Measurements from ENCODE around the gene PPP6R2. TPM values are rescaled to one million over a fixed set of nuclear protein-coding genes. Genes with fewer than 3 reads are reported as not detected.

PPP6R2 gene
- total and polyA plus RNA-seq, 2 of the 4 experiments (the other 2 are of a cell fraction), result 49.2 to 51.6 TPM

- H4K20me1 ChIP-seq (ENCODE audit: insufficient read depth, low read length), result peaks cover 13% of the 10 kb centered on the region
- no peaks in the 10 kb centered on the region for H3K9me1 ChIP-seq (ENCODE audit: insufficient read depth, low read length)
- H3K4me3 ChIP-seq (ENCODE audit: insufficient read depth, low read depth, low read length), result no peak overlapping the region
- no peak overlapping the region for H2AK9ac ChIP-seq (replicated peaks; ENCODE audit: low read depth, low read length, poor library complexity)
- H4K91ac ChIP-seq (ENCODE audit: insufficient read depth, low read depth, low read length), result no peak overlapping the region
- H2BK20ac ChIP-seq (ENCODE audit: low read depth, low read length), result no peak overlapping the region
- H2BK5ac ChIP-seq (ENCODE audit: low read depth, low read length, poor library complexity, severe bottlenecking), result no peak overlapping the region
- no peak overlapping the region for H3K18ac ChIP-seq (ENCODE audit: low read depth, low read length)
- no peak overlapping the region for H2AFZ ChIP-seq (replicated peaks; ENCODE audit: low read length, poor library complexity)
- no peak for DNase-seq
- no peaks in the 10 kb centered on the region for H3K27me3 ChIP-seq (ENCODE audit: control insufficient read depth, insufficient read depth, low read length)
- H3K36me3 ChIP-seq (ENCODE audit: control insufficient read depth, insufficient read depth, low read length), result peaks cover 79% of the 10 kb centered on the region
- H3K4me2 ChIP-seq (ENCODE audit: low read depth, low read length), result no peak overlapping the region
- ATAC-seq (ENCODE audit: low read depth), result no peak
- no peak overlapping the region for H3K23ac ChIP-seq (ENCODE audit: low read depth, low read length)
- H3K9me3 ChIP-seq (ENCODE audit: control insufficient read depth, insufficient read depth, low read length), result no peaks in the 10 kb centered on the region
- ChIA-PET CTCF (no interaction called here), POLR2A (ENCODE audit: unreplicated experiment) (no interaction called here)
- H4K8ac ChIP-seq (ENCODE audit: low read depth in 2 of 2, low read length in 2 of 2), result no peak overlapping the region
- no peak overlapping the region for H3K27ac ChIP-seq (ENCODE audit: insufficient read depth, low read length)
- no peak overlapping the region for H2AK5ac ChIP-seq (ENCODE audit: low read depth, low read length)
- no peak overlapping the region for H3K9ac ChIP-seq (ENCODE audit: low read depth, low read length)
- no peak overlapping the region for H4K5ac ChIP-seq (ENCODE audit: low read depth, low read length)
- H3K56ac ChIP-seq (ENCODE audit: extremely low read depth, insufficient read depth, low read length), result no peak overlapping the region
- in situ Hi-C loops (cut with MboI; ENCODE audit: low sequenced_read_pairs), result no loop called here
- no peak overlapping the region for H3K14ac ChIP-seq (replicated peaks; ENCODE audit: low read depth, low read length)
- TF ChIP-seq MXI1 (IDR thresholded peaks at IDR 0.05; ENCODE audit: borderline replicate concordance, low read depth, low read length), result no peak
- no peak for TF ChIP-seq FOS (IDR thresholded peaks at IDR 0.05; ENCODE audit: low read depth, low read length)
- TF ChIP-seq NFE2L2 (IDR thresholded peaks at IDR 0.05; ENCODE audit: low read depth, low read length), result no peak
- no peak for TF ChIP-seq BHLHE40 (IDR thresholded peaks at IDR 0.05; ENCODE audit: low read depth, low read length)
- TF ChIP-seq CHD1 (IDR thresholded peaks at IDR 0.05; ENCODE audit: low read depth, low read length), result no peak
- no peak for TF ChIP-seq SMC3 (IDR thresholded peaks at IDR 0.05; ENCODE audit: low read depth, low read length)
- no peak for TF ChIP-seq POLR2A (IDR thresholded peaks at IDR 0.05; ENCODE audit: low read depth, low read length)
- TF ChIP-seq MAFK (IDR thresholded peaks at IDR 0.05; ENCODE audit: low read depth, low read length), result no peak
- TF ChIP-seq MAZ (IDR thresholded peaks at IDR 0.05; ENCODE audit: borderline replicate concordance, low read depth, low read length), result no peak
- TF ChIP-seq CTCF (conservative IDR thresholded peaks at IDR 0.05; ENCODE audit: low read depth, low read length), result no peak
- TF ChIP-seq CEBPB (IDR thresholded peaks at IDR 0.05; ENCODE audit: low read depth, low read length), result no peak
- TF ChIP-seq RCOR1 (IDR thresholded peaks at IDR 0.05; ENCODE audit: insufficient replicate concordance, low read length), result no peak
- TF ChIP-seq RFX5 (IDR thresholded peaks at IDR 0.05; ENCODE audit: low read depth, low read length), result no peak
- no peak for TF ChIP-seq ELK1 (IDR thresholded peaks at IDR 0.05; ENCODE audit: borderline replicate concordance, low read depth, low read length)
- no peak for TF ChIP-seq RAD21 (IDR thresholded peaks at IDR 0.05; ENCODE audit: low read length)
- no peak for TF ChIP-seq USF2 (IDR thresholded peaks at IDR 0.05; ENCODE audit: low read depth, low read length)
- no peak overlapping the region for H2BK15ac ChIP-seq (ENCODE audit: low read depth, low read length)
- intact Hi-C loops (cut with micrococcal nuclease), result no loop called here
- 100% methylated on average over 1 of the region's 5 CpGs; no CpG with 5 or more reads in 1 of the 2 experiments for WGBS, 2 experiments (ENCODE audit: extremely low coverage in 2 of 2, insufficient read length in 1 of 2)
- BruUV-seq (replicated peaks), result no TSS peak
- no peaks in the 10 kb centered on the region for H3K4me1 ChIP-seq (ENCODE audit: control insufficient read depth, insufficient read depth, low read length)
- H2BK120ac ChIP-seq (ENCODE audit: low read depth, low read length), result no peak overlapping the region
- no peak overlapping the region for H3K4ac ChIP-seq (ENCODE audit: low read depth, low read length)
- dilution Hi-C loops (cut with HindIII; ENCODE audit: low sequenced_read_pairs, unreplicated experiment), result no loop called here
- peaks cover 11 to 16% of the 10 kb centered on the region in 2 experiments; a peak in 3 of 4 replicates for H3K79me1 ChIP-seq (ENCODE audit: low read depth in 1 of 2, low read length in 2 of 2)
Observed at GRCh38 chr22:50418624-50419023, 75.5 kb downstream of the PPP6R2 start.
